Fibroblast of lung (primary cell): ENCODE data around the gene SCYGR4. TPM values are rescaled to one million over a fixed set of nuclear protein-coding genes. Genes with fewer than 3 reads are reported as not detected.

Experiments used
- DNase-seq, 2 donors: peaks; one replicate each; pipeline versions ENCODE4 v3.0.0 to v3.0.0-alpha.2; 2010; ENCODE audit warnings: low read depth in 2 of 2
- H2AFZ ChIP-seq: 2 replicates; pipeline ENCODE4 v1.5.1; 2012; ENCODE audit warnings: low read length, control low read depth, inconsistent platforms
- H3K27ac ChIP-seq: 2 replicates; pipeline ENCODE4 v1.5.1; 2011; ENCODE audit warnings: low read length, control low read depth; ENCODE audit not compliant: insufficient read depth
- H3K27me3 ChIP-seq: 2 replicates; pipeline ENCODE4 v1.5.1; 2011; ENCODE audit warnings: mild to moderate bottlenecking, low read length; ENCODE audit not compliant: control insufficient read depth, insufficient read depth
- H3K36me3 ChIP-seq: 2 replicates; pipeline ENCODE4 v1.5.1; 2011; ENCODE audit warnings: low read length; ENCODE audit not compliant: control insufficient read depth, insufficient read depth
- H3K4me1 ChIP-seq: 2 replicates; pipeline ENCODE4 v1.5.1; 2011; ENCODE audit warnings: low read length; ENCODE audit not compliant: control insufficient read depth, insufficient read depth; ENCODE audit errors: extremely low read depth
- H3K4me2 ChIP-seq: 2 replicates; pipeline ENCODE4 v1.5.1; 2011; ENCODE audit warnings: low read length, control low read depth; ENCODE audit not compliant: insufficient read depth; ENCODE audit errors: extremely low read depth
- H3K4me3 ChIP-seq, 4 experiments: fragments of 200-600 bp in 1 of 4; sonication (generic) in 1 of 4; replicated peaks in 1 of 4; 2 replicates each; pipeline ENCODE4 v1.5.1; 2011 to 2016; ENCODE audit warnings: low read length in 4 of 4, low read depth in 3 of 4, mild to moderate bottlenecking in 3 of 4, control low read depth in 2 of 4, inconsistent platforms in 1 of 4, mixed read lengths in 1 of 4; ENCODE audit not compliant: insufficient read depth in 1 of 4; ENCODE audit errors: control extremely low read depth in 1 of 4
- H3K79me2 ChIP-seq: 2 replicates; pipeline ENCODE4 v1.5.1; 2012; ENCODE audit warnings: mild to moderate bottlenecking, low read length, inconsistent platforms; ENCODE audit not compliant: control insufficient read depth, insufficient read depth
- H3K9ac ChIP-seq: 2 replicates; pipeline ENCODE4 v1.5.1; 2011; ENCODE audit warnings: mild to moderate bottlenecking, low read length, control low read depth; ENCODE audit not compliant: insufficient read depth
- H3K9me3 ChIP-seq: 2 replicates; pipeline ENCODE4 v1.5.1; 2012; ENCODE audit warnings: low read depth, low read length; ENCODE audit not compliant: control insufficient read depth, insufficient read depth
- H4K20me1 ChIP-seq: 2 replicates; pipeline ENCODE4 v1.5.1; 2011; ENCODE audit warnings: low read length; ENCODE audit not compliant: control insufficient read depth, insufficient read depth; ENCODE audit errors: extremely low read depth
- EZH2 ChIP-seq: IDR thresholded peaks from 2 replicates; pipeline ENCODE4 v1.5.1; 2012; ENCODE audit warnings: low read length, control low read depth, mild to moderate bottlenecking; ENCODE audit errors: missing control alignments
- polyA plus RNA-seq, 2 donors: library from polyadenylated mRNA; depleted of rRNA in 1 of 2; stranded (reverse) in 1 of 2; unstranded in 1 of 2; fragments of >200 nt; gene quantifications; 2 replicates each; pipeline ENCODE4 v1.2.1, GENCODE V29; 2011 to 2012; ENCODE audit warnings: missing spikeins in 1 of 2
- total RNA-seq: library from RNA; depleted of rRNA; stranded (reverse); fragments of >200 nt; gene quantifications from 2 replicates; pipeline ENCODE4 v1.2.1, GENCODE V29; 2014
- TF ChIP-seq, protein P1 (sequence below), 2 donors: IDR thresholded peaks in 1 of 2; conservative IDR thresholded peaks in 1 of 2; 1 replicate in 1 of 2; 2 replicates in 1 of 2; pipeline ENCODE4 v1.5.1; 2011 to 2012; ENCODE audit warnings: low read length in 2 of 2, control low read depth in 1 of 2, inconsistent platforms in 1 of 2, low read depth in 1 of 2, mild to moderate bottlenecking in 1 of 2

The SCYGR4 gene
- total and polyA plus RNA-seq, 2 donors (not counting 1 experiment from before 2014, with no cell fraction given), result not detected

DNA sequence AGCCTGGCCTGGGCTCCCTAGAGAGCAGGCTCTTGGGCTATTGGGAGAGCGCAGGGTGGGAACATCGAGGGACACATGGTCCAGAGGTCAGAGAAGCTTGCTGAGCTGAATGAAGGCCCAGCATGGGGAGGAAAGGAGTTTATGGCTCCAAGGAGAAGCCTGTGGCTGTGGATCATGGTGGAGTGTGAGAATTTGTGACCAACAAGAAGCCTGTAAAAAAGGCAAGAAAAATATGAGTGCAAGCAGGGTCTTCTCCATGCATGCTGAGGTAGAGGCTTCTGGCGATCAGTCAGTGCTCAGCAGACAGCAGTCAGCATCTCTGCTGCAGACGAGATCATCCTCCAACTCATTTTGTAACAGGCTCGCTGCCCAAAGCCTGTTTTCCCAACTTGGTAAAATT is 1.4 kb upstream of the SCYGR4 start:
- H3K9ac ChIP-seq, result no peak overlapping the region
- H2AFZ ChIP-seq, result no peak overlapping the region
- H3K9me3 ChIP-seq, result no peaks in the 10 kb centered on the region
- no peak for TF ChIP-seq EZH2
- TF ChIP-seq, protein P1, sequence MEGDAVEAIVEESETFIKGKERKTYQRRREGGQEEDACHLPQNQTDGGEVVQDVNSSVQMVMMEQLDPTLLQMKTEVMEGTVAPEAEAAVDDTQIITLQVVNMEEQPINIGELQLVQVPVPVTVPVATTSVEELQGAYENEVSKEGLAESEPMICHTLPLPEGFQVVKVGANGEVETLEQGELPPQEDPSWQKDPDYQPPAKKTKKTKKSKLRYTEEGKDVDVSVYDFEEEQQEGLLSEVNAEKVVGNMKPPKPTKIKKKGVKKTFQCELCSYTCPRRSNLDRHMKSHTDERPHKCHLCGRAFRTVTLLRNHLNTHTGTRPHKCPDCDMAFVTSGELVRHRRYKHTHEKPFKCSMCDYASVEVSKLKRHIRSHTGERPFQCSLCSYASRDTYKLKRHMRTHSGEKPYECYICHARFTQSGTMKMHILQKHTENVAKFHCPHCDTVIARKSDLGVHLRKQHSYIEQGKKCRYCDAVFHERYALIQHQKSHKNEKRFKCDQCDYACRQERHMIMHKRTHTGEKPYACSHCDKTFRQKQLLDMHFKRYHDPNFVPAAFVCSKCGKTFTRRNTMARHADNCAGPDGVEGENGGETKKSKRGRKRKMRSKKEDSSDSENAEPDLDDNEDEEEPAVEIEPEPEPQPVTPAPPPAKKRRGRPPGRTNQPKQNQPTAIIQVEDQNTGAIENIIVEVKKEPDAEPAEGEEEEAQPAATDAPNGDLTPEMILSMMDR (conservative IDR thresholded peaks at IDR 0.05 in 1 of 2, IDR thresholded peaks at IDR 0.05 in 1 of 2; ENCODE audit: low read depth in 1 of 2, low read length in 2 of 2), result no peak
- H3K79me2 ChIP-seq, result no peaks in the 10 kb centered on the region
- H3K4me1 ChIP-seq, result no peaks in the 10 kb centered on the region
- DNase-seq, result no peak
- H3K4me3 ChIP-seq, result no peak overlapping the region
- no peaks in the 10 kb centered on the region for H4K20me1 ChIP-seq
- no peak overlapping the region for H3K4me2 ChIP-seq
- H3K27ac ChIP-seq, result no peak overlapping the region
- H3K27me3 ChIP-seq, result no peaks in the 10 kb centered on the region
- no peaks in the 10 kb centered on the region for H3K36me3 ChIP-seq

DNA sequence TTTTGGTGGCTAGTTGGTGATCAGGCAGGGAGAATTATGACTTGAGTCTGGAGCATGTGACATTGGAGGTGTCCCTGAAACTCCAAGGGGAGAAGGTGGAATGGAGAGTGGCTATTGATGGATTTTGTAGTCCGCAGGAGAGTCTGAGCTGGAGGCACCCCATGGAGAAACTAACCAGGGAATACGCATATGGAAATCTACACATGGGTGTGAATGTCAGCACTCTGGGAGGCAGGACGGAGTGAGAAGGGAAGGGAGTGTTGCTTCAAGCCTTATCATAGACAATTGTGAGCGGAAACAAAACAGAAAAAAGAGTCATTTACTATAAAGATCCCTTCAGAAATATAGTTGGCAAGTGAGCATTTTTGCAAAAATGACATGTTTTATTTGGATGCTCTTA is 667 bp upstream of the SCYGR4 start:
- Histone ChIP-seq H3K79me2 (no peaks in the 10 kb centered on the region), H3K4me2 (no peak overlapping the region), H3K36me3 (no peaks in the 10 kb centered on the region), H3K4me3 (no peak overlapping the region), H4K20me1 (no peaks in the 10 kb centered on the region), H3K27ac (no peak overlapping the region), H3K9ac (no peak overlapping the region), H3K4me1 (no peaks in the 10 kb centered on the region), H2AFZ (no peak overlapping the region), H3K27me3 (no peaks in the 10 kb centered on the region), H3K9me3 (no peaks in the 10 kb centered on the region)
- no peak for DNase-seq
- no peak for TF ChIP-seq EZH2
- TF ChIP-seq, protein P1 (conservative IDR thresholded peaks at IDR 0.05 in 1 of 2, IDR thresholded peaks at IDR 0.05 in 1 of 2; ENCODE audit: low read depth in 1 of 2, low read length in 2 of 2), result no peak

DNA sequence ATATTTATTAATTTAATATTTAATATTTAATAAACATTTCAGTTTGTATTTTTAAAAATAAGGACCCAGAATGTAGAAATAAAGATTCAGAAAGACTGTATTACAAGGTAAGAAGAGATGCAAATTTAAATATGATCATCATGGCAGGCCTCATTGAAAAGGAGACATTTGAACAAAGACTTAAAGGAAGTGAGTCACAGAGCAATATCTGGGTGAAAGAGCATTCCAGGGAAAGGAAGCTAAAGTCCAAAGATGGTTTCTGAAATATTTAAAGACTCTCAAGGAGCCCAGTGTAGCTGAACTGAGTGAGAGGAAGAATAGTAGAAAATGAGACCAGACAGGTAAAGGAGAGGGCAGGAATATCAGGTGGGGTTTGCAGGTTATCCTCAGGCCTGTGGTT is 5.9 kb downstream of the SCYGR4 start:
- Histone ChIP-seq H3K27me3 (no peaks in the 10 kb centered on the region), H3K36me3 (no peaks in the 10 kb centered on the region), H4K20me1 (no peaks in the 10 kb centered on the region), H3K79me2 (no peaks in the 10 kb centered on the region), H2AFZ (peak overlapping the region; percentile 41), H3K9me3 (no peaks in the 10 kb centered on the region), H3K27ac (no peak overlapping the region), H3K9ac (no peak overlapping the region), H3K4me1 (peaks cover 3% of the 10 kb centered on the region), H3K4me3 (no peak overlapping the region), H3K4me2 (no peak overlapping the region)
- TF ChIP-seq, protein P1 (conservative IDR thresholded peaks at IDR 0.05 in 1 of 2, IDR thresholded peaks at IDR 0.05 in 1 of 2; ENCODE audit: low read depth in 1 of 2, low read length in 2 of 2), result no peak
- no peak for TF ChIP-seq EZH2
- DNase-seq, result peak; percentile 58 to 75
